Activated CD4-positive, alpha-beta memory T cell treated with anti-CD3 and anti-CD28 coated beads for 36 hours (primary cell): ENCODE data around the gene IGSF23. TPM values are rescaled to one million over a fixed set of nuclear protein-coding genes. Genes with fewer than 3 reads are reported as not detected.
"Not testable (repeated sequence)": the region's sequence is repeated elsewhere in the genome, so short reads cannot be mapped to it uniquely, and the experiment has no call there.

Experiments used
- CTCF ChIA-PET: fragments of 350-600 bp; sonication (Branson Sonifier 250); formaldehyde crosslinking; loops from one replicate; lab custom pipeline; 2021; ENCODE audit warnings: antibody characterized with exemption, inconsistent platforms; lab: Charles Lee
- POLR2A ChIA-PET: fragments of 350-600 bp; sonication (Branson Sonifier 250); formaldehyde crosslinking; loops from one replicate; lab custom pipeline; 2021; ENCODE audit warnings: antibody characterized with exemption; lab: Charles Lee
- DNase-seq: peaks from one replicate; pipeline ENCODE4 v3.0.0-alpha.2; 2020
- H3K27ac Mint-ChIP-seq: one replicate; pipeline ENCODE4 v1.8.0; 2021; ENCODE audit warnings: mixed read lengths
- H3K27me3 Mint-ChIP-seq: one replicate; pipeline ENCODE4 v1.8.0; 2021; ENCODE audit warnings: mixed read lengths
- H3K36me3 Mint-ChIP-seq: one replicate; pipeline ENCODE4 v1.8.0; 2021; ENCODE audit warnings: mixed read lengths
- H3K4me1 Mint-ChIP-seq: one replicate; pipeline ENCODE4 v1.8.0; 2021; ENCODE audit warnings: low read depth, mixed read lengths
- H3K4me3 Mint-ChIP-seq: one replicate; pipeline ENCODE4 v1.8.0; 2021; ENCODE audit warnings: mild to moderate bottlenecking, mixed read lengths
- H3K9me3 Mint-ChIP-seq: one replicate; pipeline ENCODE4 v1.8.0; 2021; ENCODE audit warnings: mixed read lengths
- intact Hi-C: fragments of 100-400 bp; cut with micrococcal nuclease; formaldehyde crosslinking; loops from one replicate; pipeline ENCODE4 v1.15.1; 2023
- total RNA-seq, 2 experiments: library from RNA; stranded (reverse); gene quantifications; one replicate each; pipeline ENCODE4 v1.2.3, GENCODE V29; 2021

The IGSF23 gene
- total RNA-seq, 2 experiments from 2014 or later, result not detected

GRCh38 chr19:44662691-44663385 is 49.5 kb downstream of the IGSF23 start:
- intact Hi-C loops, result no loop called here
- CTCF ChIA-PET, result interaction anchor here (0.7 to 1.9 kb wide), 2 partner anchors 8 to 92 kb away, joined by 4 to 8 read pairs; no protein-coding TSS in a partner anchor
- Mint-ChIP-seq H3K27ac (no peak overlapping the region), H3K4me1 (no peaks in the 10 kb centered on the region), H3K27me3 (no peaks in the 10 kb centered on the region), H3K36me3 (no peaks in the 10 kb centered on the region), H3K9me3 (no peaks in the 10 kb centered on the region), H3K4me3 (no peak overlapping the region)
- POLR2A ChIA-PET, result no interaction called here
- DNase-seq, result no peak

GRCh38 chr19:44663996-44664395 is 50.6 kb downstream of the IGSF23 start:
- DNase-seq, result no peak
- Mint-ChIP-seq H3K27me3 (no peaks in the 10 kb centered on the region), H3K4me1 (no peaks in the 10 kb centered on the region), H3K4me3 (no peak overlapping the region), H3K36me3 (no peaks in the 10 kb centered on the region), H3K27ac (no peak overlapping the region), H3K9me3 (no peaks in the 10 kb centered on the region)
- intact Hi-C loops, result no loop called here
- ChIA-PET CTCF (interaction anchor here (1.9 kb wide), 1 partner anchor 9 kb away, joined by 8 read pairs; no protein-coding TSS in a partner anchor), POLR2A (no interaction called here)

- H3K27ac Mint-ChIP-seq, result no peak overlapping the region
- ChIA-PET POLR2A (no interaction called here), CTCF (no interaction called here)
- no peak overlapping the region for H3K4me3 Mint-ChIP-seq
- H3K4me1 Mint-ChIP-seq, result no peaks in the 10 kb centered on the region
- H3K27me3 Mint-ChIP-seq, result no peaks in the 10 kb centered on the region
- DNase-seq, result no peak
- intact Hi-C loops, result no loop called here
- H3K36me3 Mint-ChIP-seq, result no peaks in the 10 kb centered on the region
- H3K9me3 Mint-ChIP-seq, result no peaks in the 10 kb centered on the region
Observed at GRCh38 chr19:44664976-44665375, 51.6 kb downstream of the IGSF23 start.

DNA sequence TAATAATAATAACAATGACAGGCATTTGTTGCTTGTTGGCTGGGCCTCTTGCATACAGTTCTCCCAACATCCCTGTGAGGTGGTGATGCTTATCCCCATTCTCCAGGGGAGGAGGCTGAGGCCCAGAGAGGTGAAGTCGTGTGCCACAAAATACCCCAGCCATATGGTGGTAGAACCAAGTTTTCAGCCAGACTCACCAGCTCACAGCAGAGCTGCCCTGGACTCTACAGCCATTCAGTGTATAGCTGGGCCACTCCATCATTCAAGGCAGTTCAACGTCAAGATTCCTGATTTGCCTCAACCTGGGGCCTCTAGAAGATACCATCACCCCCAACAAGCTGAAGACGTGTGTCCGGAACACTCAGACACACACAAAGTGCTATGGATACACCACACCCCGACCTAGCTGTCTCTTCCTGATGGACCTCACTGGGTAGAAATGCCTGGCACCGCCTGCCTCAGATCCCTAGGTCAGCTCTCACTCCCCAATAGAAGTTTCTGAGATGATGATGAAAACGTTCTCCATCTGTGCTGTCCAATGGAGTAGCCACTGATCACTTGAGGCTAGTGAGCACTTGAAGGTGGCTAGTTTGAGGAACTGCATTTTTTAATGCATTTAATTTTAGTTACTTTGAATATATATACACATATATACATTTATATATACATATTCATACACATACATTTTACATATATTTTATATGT is 53.6 kb downstream of the IGSF23 start:
- Mint-ChIP-seq H3K4me1 (no peaks in the 10 kb centered on the region), H3K27ac (no peak overlapping the region), H3K36me3 (no peaks in the 10 kb centered on the region), H3K9me3 (no peaks in the 10 kb centered on the region), H3K27me3 (no peaks in the 10 kb centered on the region), H3K4me3 (no peak overlapping the region)
- POLR2A ChIA-PET, result no interaction called here
- intact Hi-C loops, result no loop called here
- CTCF ChIA-PET, result interaction anchor here (0.8 to 2.0 kb wide), 4 partner anchors 10 to 57 kb away, joined by 3 to 11 read pairs (median 4); no protein-coding TSS in a partner anchor
- no peak for DNase-seq

DNA sequence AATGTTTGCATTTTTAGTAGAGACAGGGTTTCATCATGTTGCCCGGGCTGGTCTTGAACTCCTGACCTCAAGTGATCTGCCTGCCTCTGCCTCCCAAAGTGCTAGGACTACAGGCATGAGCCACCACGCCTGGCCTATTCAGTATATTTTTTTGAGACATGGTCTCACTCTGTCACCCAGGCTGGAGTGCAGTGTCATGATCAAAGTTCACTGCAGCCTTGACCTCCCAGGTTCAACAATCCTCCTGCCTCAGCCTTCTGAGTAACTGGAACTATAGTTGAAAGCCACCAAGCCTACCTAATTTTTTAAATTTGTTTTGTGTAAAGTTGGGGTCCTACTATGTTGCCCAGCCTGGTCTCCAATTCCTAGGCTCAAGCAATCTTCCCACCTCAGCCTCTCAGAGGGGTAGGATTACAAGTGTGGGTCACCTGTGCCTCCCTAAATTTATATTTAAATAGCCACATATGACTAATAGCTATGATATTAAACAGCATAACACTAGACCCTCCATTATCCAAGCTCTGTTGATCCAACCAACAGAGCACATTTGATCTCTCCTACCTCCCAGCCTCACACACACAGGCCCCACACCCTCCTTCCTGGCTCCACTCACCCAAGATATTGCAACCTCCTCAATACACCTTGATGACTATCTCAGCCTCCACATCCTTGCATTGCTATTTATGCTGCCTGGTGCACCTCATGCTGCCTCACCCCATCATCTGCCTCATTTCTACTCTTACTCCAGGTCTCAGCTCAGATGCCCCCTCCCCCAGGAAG is 55.8 kb downstream of the IGSF23 start:
- H3K27me3 Mint-ChIP-seq, result no peaks in the 10 kb centered on the region
- no peaks in the 10 kb centered on the region for H3K4me1 Mint-ChIP-seq
- intact Hi-C loops, result no loop called here
- no peaks in the 10 kb centered on the region for H3K36me3 Mint-ChIP-seq
- ChIA-PET POLR2A (no interaction called here), CTCF (no interaction called here)
- DNase-seq, result peak; percentile 25
- no peak overlapping the region for H3K27ac Mint-ChIP-seq
- H3K9me3 Mint-ChIP-seq, result no peaks in the 10 kb centered on the region
- no peak overlapping the region for H3K4me3 Mint-ChIP-seq

- H3K27me3 Mint-ChIP-seq, H3K4me1 Mint-ChIP-seq, H3K4me3 Mint-ChIP-seq, CTCF ChIA-PET, POLR2A ChIA-PET, H3K9me3 Mint-ChIP-seq, DNase-seq, H3K27ac Mint-ChIP-seq, intact Hi-C loops, H3K36me3 Mint-ChIP-seq: not testable (repeated sequence)
Observed at GRCh38 chr19:44670027-44670426, 56.7 kb downstream of the IGSF23 start.

DNA sequence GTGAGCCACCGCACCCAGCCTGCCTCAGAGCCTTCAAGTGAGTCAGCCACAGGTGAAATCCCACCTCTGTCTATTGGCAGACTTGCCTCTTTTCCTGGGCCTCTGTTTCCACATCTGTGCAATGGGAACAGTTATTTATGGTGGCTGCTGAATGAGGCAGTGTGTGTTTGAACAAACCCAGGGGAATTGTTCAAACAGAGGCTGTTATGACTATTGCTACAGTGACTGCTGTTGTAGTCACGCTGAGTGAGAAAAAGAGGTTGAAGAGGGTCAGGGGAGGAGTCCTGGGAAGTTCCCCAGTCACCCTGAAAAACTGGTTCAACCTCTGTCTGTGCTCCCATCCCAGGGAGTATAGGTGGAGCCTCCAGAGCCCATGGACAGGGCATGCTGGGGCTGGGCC is 58.0 kb downstream of the IGSF23 start, which contains the start of gene CEACAM19:
CEACAM19 (plus strand) TSS at position 83 of the 400 bp plus-strand sequence. CDS start 450 bp downstream, outside the sequence.
- intact Hi-C loops, result no loop called here
- ChIA-PET CTCF (interaction anchor here (0.7 to 1.0 kb wide), 2 partner anchors 9 to 14 kb away, joined by 3 read pairs; no protein-coding TSS in a partner anchor), POLR2A (no interaction called here)
- H3K27ac Mint-ChIP-seq, result no peak within 1 kb of the TSS
- H3K4me3 Mint-ChIP-seq, result no peak within 1 kb of the TSS
- no peaks in the 10 kb centered on the region for H3K9me3 Mint-ChIP-seq
- no peaks in the 10 kb centered on the region for H3K36me3 Mint-ChIP-seq
- no peak for DNase-seq
- no peaks in the 10 kb centered on the region for H3K4me1 Mint-ChIP-seq
- no peaks in the 10 kb centered on the region for H3K27me3 Mint-ChIP-seq

GRCh38 chr19:44672226-44672625 is 58.9 kb downstream of the IGSF23 start:
- intact Hi-C loops, result no loop called here
- CTCF ChIA-PET, result interaction anchor here (1.0 kb wide), 1 partner anchor 15 kb away, joined by 3 read pairs; no protein-coding TSS in a partner anchor

GRCh38 chr19:44673510-44673909 is 60.1 kb downstream of the IGSF23 start:
- no peak overlapping the region for H3K4me3 Mint-ChIP-seq
- no peaks in the 10 kb centered on the region for H3K27me3 Mint-ChIP-seq
- no peak for DNase-seq
- no peaks in the 10 kb centered on the region for H3K4me1 Mint-ChIP-seq
- ChIA-PET POLR2A (no interaction called here), CTCF (no interaction called here)
- no peaks in the 10 kb centered on the region for H3K9me3 Mint-ChIP-seq
- no peak overlapping the region for H3K27ac Mint-ChIP-seq
- no peaks in the 10 kb centered on the region for H3K36me3 Mint-ChIP-seq
- intact Hi-C loops, result no loop called here

More at GRCh38 chr19:44672226-44672625, 58.9 kb downstream of the IGSF23 start:
- no peak for DNase-seq
- Mint-ChIP-seq H3K27ac (no peak overlapping the region), H3K4me3 (no peak overlapping the region), H3K27me3 (no peaks in the 10 kb centered on the region), H3K9me3 (no peaks in the 10 kb centered on the region), H3K36me3 (no peaks in the 10 kb centered on the region), H3K4me1 (no peaks in the 10 kb centered on the region)
- POLR2A ChIA-PET, result no interaction called here

DNA sequence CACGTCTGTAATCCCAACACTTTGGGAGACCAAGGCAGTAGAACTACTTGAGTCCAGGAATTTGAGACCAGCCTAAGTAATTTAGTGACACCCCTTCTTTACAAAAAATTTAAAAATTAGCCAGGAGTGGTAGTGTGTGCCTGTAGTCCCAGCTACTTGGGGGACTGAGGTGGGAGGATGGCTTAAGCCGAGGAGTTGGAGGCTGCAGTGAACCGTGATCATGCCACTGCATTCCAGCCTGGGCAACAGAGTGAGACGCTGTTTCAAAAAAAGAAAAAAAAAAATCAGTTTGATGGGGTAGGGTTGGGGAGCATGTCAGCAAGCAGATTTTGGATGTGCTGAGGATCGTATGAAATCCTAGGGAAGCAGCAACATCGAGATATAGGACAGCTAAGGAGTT is 62.2 kb downstream of the IGSF23 start:
- ChIA-PET CTCF (no interaction called here), POLR2A (no interaction called here)
- intact Hi-C loops, result no loop called here
- H3K9me3 Mint-ChIP-seq, result no peaks in the 10 kb centered on the region
- no peak overlapping the region for H3K4me3 Mint-ChIP-seq
- no peaks in the 10 kb centered on the region for H3K36me3 Mint-ChIP-seq
- H3K27ac Mint-ChIP-seq, result no peak overlapping the region
- DNase-seq, result no peak
- no peaks in the 10 kb centered on the region for H3K27me3 Mint-ChIP-seq
- H3K4me1 Mint-ChIP-seq, result no peaks in the 10 kb centered on the region

GRCh38 chr19:44677019-44677811 is 63.9 kb downstream of the IGSF23 start:
- H3K36me3 Mint-ChIP-seq, result no peaks in the 10 kb centered on the region
- POLR2A ChIA-PET, result interaction anchor here (0.5 kb wide), 1 partner anchor 33 kb away, joined by 3 read pairs; no protein-coding TSS in a partner anchor
- H3K9me3 Mint-ChIP-seq, result no peaks in the 10 kb centered on the region
- no peaks in the 10 kb centered on the region for H3K27me3 Mint-ChIP-seq
- no peak overlapping the region for H3K27ac Mint-ChIP-seq
- DNase-seq, result no peak
- no peaks in the 10 kb centered on the region for H3K4me1 Mint-ChIP-seq
- intact Hi-C loops, result no loop called here
- H3K4me3 Mint-ChIP-seq, result no peak overlapping the region
- CTCF ChIA-PET, result interaction anchor here (1.1 to 1.4 kb wide), 2 partner anchors 12 to 20 kb away, joined by 3 read pairs; no protein-coding TSS in a partner anchor
